Glomerular visceral epithelial cell (primary cell): ENCODE data around the gene GRM5.
"Not testable (repeated sequence)": the region's sequence is repeated elsewhere in the genome, so short reads cannot be mapped to it uniquely, and the experiment has no call there.

ENCODE experiments used
- DNase-seq: peaks from one replicate; pipeline ENCODE4 v3.0.0-alpha.2; 2016; ENCODE audit errors: extremely low spot score

Gene GRM5

DNA sequence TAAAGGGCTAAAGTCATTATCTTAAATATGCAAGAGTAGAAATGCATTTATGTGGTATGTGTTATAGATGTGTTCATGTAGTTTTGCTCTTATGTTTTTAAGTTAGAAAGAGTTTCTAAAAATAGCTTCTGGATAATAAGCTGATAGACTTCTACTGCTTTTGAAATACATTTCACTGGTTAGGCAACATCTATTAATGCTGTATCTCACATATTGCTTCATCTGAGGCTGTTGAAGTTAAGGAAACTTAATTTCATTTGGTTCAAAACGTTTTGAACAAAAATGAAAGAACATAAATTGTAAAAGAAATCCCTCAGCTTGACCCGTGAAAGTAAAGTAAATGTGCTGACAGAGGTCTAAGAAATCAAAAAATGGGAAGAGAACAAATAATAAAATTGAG, 564.2 kb downstream of the GRM5 start:
- no peak for DNase-seq

- DNase-seq, result no peak
Observed at GRCh38 chr11:88495836-88496235, 569.9 kb downstream of the GRM5 start.

DNA sequence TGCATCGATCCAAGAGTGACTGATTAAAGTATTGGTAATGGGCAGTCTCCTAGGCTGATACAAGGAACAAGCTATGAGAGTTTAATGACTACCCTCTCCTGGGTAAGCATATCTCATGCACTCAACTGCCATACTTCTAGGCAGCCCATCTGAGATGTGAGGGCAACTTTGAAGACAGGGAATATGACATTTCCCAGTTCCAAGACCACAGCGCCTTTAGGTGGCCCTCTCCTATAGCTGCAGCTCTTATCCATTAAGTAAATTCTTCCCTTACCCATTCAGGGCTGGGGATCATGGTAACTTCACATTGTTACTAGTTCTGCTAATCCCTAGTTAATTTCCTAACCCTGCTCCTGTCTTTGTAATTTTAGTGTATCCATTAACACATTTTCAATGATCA, 570.9 kb downstream of the GRM5 start:
- no peak for DNase-seq

- no peak for DNase-seq
Observed at GRCh38 chr11:88491674-88492073, 574.1 kb downstream of the GRM5 start.

GRCh38 chr11:88489030-88489429, 576.8 kb downstream of the GRM5 start:
- no peak for DNase-seq

GRCh38 chr11:88487646-88488045, 578.1 kb downstream of the GRM5 start:
- no peak for DNase-seq

GRCh38 chr11:88484873-88485621, 580.7 kb downstream of the GRM5 start:
- peak; percentile 24 for DNase-seq

DNA sequence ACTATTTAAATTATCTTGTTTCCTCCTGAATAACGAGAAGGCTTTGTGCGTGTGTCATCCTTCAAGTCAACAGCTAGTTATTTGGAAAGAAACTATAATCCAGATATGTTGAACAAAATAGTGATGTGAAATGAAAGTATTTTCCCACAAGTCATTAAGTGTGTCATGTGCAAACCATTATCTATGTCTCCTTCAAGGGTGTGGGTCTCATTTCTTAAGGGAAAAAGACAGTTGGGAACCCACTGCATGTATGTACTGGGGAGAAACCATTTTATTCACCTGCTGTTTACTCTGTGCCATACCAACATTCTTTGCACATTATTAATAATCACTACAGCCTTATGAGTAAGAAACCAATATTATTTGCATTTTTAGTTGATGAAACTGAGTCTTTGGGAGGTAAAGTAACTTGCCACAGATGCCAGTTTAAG, 582.9 kb downstream of the GRM5 start:
- DNase-seq, result no peak

- peak; percentile 68 for DNase-seq
Observed at GRCh38 chr11:88480223-88480622, 585.6 kb downstream of the GRM5 start.

GRCh38 chr11:88478136-88478815, 587.5 kb downstream of the GRM5 start:
- DNase-seq, result no peak

- no peak for DNase-seq
Observed at GRCh38 chr11:88475991-88476418, 589.8 kb downstream of the GRM5 start.

DNA sequence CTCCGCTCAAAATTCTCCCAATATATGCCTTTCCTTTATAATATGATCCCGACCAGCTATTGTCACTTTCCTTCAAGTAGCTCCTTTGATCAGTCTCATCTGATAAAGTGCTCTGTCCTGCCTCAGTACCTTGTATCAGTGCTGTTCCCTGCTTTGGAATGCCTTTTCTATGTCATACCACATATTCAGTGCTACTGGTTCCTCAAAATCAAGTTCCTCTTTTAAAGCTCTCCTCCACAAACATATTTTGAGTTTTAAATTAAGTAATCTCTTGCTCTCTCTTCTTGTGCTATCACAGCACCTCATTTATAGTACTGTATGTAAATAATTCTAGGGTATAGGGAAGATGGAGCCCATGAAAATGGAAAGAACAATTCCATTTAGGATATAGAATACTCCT, 591.1 kb downstream of the GRM5 start:
- no peak for DNase-seq

- DNase-seq, result no peak
Observed at GRCh38 chr11:88469561-88470225, 596.1 kb downstream of the GRM5 start.

- no peak for DNase-seq
Observed at GRCh38 chr11:88464528-88464927, 601.3 kb downstream of the GRM5 start.

DNA sequence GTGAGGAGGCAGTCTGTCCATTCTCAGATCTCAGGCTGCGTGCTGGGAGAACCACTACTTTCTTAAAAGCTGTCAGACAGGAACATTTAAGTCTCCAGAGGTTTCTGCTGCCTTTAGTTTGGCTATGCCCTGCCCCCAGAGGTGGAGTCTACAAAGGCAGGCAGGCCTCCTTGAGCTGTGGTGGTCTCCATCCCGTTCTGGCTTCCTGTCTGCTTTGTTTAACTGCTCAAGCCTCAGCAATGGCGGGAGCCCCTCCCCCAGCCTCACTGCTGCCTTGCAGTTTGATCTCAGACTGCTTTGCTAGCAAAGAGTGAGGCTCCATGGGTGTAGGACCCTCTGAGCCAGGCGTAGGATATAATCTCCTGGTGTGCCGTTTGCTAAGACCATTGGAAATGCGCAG, 602.5 kb downstream of the GRM5 start:
- not testable (repeated sequence) for DNase-seq

- not testable (repeated sequence) for DNase-seq
Observed at GRCh38 chr11:88458047-88458446, 607.7 kb downstream of the GRM5 start.

GRCh38 chr11:88455974-88456373, 609.8 kb downstream of the GRM5 start:
- no peak for DNase-seq

GRCh38 chr11:88454881-88455280, 610.9 kb downstream of the GRM5 start:
- DNase-seq, result no peak
